Measurements from ENCODE around the gene PATJ. TPM values are rescaled to one million over a fixed set of nuclear protein-coding genes. Genes with fewer than 3 reads are reported as not detected.

PATJ gene
- polyA plus RNA-seq, 1 donor from 2014 or later: 7.8 TPM

GRCh38 chr1:62076286-62076685, 334.0 kb downstream of the PATJ start:
- Histone ChIP-seq H3K9me2 (ENCODE audit: insufficient read depth, low read length) (no peaks in the 10 kb centered on the region), H4K20me1 (ENCODE audit: insufficient read depth) (no peaks in the 10 kb centered on the region), H3K36me3 (ENCODE audit: insufficient read depth, low read length) (no peaks in the 10 kb centered on the region), H3K9me3 (ENCODE audit: low read length) (no peaks in the 10 kb centered on the region), H3K9ac (ENCODE audit: low read length) (no peak overlapping the region), H3K27ac (ENCODE audit: low read length) (no peak overlapping the region), H2AFZ (ENCODE audit: low read depth, low read length) (no peak overlapping the region), H3K79me2 (replicated peaks; ENCODE audit: insufficient read depth, low read length) (no peaks in the 10 kb centered on the region), H3K4me2 (ENCODE audit: low read length) (no peak overlapping the region), H3F3A (ENCODE audit: insufficient read depth, low read length, poor library complexity, severe bottlenecking) (no peaks in the 10 kb centered on the region), H3K27me3 (ENCODE audit: insufficient read depth, low read depth, low read length) (no peaks in the 10 kb centered on the region), H3K4me3 (ENCODE audit: low read length) (no peak overlapping the region)
- TF ChIP-seq POLR2AphosphoS5 (IDR thresholded peaks at IDR 0.05) (no peak), EP300 (conservative IDR thresholded peaks at IDR 0.05; ENCODE audit: poor library complexity, severe bottlenecking) (no peak), EZH2 (IDR thresholded peaks at IDR 0.05; ENCODE audit: borderline replicate concordance, insufficient read depth, low read length, poor library complexity, severe bottlenecking) (no peak), CTCF (IDR thresholded peaks at IDR 0.05; ENCODE audit: poor library complexity, severe bottlenecking) (no peak), MXI1 (conservative IDR thresholded peaks at IDR 0.05; ENCODE audit: poor library complexity, severe bottlenecking) (no peak), SMC3 (conservative IDR thresholded peaks at IDR 0.05; ENCODE audit: poor library complexity) (no peak), TAF1 (IDR thresholded peaks at IDR 0.05; ENCODE audit: low read depth) (no peak), RAD21 (conservative IDR thresholded peaks at IDR 0.05) (no peak)
- TF ChIP-seq, protein P1, sequence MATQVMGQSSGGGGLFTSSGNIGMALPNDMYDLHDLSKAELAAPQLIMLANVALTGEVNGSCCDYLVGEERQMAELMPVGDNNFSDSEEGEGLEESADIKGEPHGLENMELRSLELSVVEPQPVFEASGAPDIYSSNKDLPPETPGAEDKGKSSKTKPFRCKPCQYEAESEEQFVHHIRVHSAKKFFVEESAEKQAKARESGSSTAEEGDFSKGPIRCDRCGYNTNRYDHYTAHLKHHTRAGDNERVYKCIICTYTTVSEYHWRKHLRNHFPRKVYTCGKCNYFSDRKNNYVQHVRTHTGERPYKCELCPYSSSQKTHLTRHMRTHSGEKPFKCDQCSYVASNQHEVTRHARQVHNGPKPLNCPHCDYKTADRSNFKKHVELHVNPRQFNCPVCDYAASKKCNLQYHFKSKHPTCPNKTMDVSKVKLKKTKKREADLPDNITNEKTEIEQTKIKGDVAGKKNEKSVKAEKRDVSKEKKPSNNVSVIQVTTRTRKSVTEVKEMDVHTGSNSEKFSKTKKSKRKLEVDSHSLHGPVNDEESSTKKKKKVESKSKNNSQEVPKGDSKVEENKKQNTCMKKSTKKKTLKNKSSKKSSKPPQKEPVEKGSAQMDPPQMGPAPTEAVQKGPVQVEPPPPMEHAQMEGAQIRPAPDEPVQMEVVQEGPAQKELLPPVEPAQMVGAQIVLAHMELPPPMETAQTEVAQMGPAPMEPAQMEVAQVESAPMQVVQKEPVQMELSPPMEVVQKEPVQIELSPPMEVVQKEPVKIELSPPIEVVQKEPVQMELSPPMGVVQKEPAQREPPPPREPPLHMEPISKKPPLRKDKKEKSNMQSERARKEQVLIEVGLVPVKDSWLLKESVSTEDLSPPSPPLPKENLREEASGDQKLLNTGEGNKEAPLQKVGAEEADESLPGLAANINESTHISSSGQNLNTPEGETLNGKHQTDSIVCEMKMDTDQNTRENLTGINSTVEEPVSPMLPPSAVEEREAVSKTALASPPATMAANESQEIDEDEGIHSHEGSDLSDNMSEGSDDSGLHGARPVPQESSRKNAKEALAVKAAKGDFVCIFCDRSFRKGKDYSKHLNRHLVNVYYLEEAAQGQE (IDR thresholded peaks at IDR 0.05; ENCODE audit: borderline replicate concordance): no peak

DNA sequence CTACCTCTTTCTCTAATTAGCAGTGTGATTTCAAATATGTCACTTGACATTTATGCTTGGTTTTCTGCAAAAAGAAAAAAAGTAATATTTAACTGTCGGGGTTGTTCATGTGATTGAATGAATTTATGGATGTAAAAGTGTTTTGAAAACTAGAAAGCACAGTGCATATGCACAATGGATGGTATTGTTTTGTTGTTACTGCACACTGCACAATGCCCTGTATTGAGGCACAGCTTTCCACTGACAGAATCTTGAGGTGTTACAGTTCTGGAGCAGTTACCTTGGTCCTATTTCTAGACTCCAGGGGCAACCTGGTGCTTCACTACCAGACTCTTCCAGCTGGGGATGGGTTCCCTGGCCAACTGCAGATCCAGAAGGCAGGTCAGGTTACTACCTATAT, 335.5 kb downstream of the PATJ start:
- no peaks in the 10 kb centered on the region for H3K27me3 ChIP-seq (ENCODE audit: insufficient read depth, low read depth, low read length)
- H3K36me3 ChIP-seq (ENCODE audit: insufficient read depth, low read length): no peaks in the 10 kb centered on the region
- no peak overlapping the region for H3K4me3 ChIP-seq (ENCODE audit: low read length)
- no peak overlapping the region for H3K9ac ChIP-seq (ENCODE audit: low read length)
- no peaks in the 10 kb centered on the region for H3F3A ChIP-seq (ENCODE audit: insufficient read depth, low read length, poor library complexity, severe bottlenecking)
- H3K79me2 ChIP-seq (replicated peaks; ENCODE audit: insufficient read depth, low read length): no peaks in the 10 kb centered on the region
- TF ChIP-seq SMC3 (conservative IDR thresholded peaks at IDR 0.05; ENCODE audit: poor library complexity) (no peak), RAD21 (conservative IDR thresholded peaks at IDR 0.05) (no peak), EZH2 (IDR thresholded peaks at IDR 0.05; ENCODE audit: borderline replicate concordance, insufficient read depth, low read length, poor library complexity, severe bottlenecking) (no peak), POLR2AphosphoS5 (IDR thresholded peaks at IDR 0.05) (no peak), CTCF (IDR thresholded peaks at IDR 0.05; ENCODE audit: poor library complexity, severe bottlenecking) (no peak), TAF1 (IDR thresholded peaks at IDR 0.05; ENCODE audit: low read depth) (no peak), MXI1 (conservative IDR thresholded peaks at IDR 0.05; ENCODE audit: poor library complexity, severe bottlenecking) (no peak), EP300 (conservative IDR thresholded peaks at IDR 0.05; ENCODE audit: poor library complexity, severe bottlenecking) (no peak)
- TF ChIP-seq, protein P1 (IDR thresholded peaks at IDR 0.05; ENCODE audit: borderline replicate concordance): no peak
- no peaks in the 10 kb centered on the region for H4K20me1 ChIP-seq (ENCODE audit: insufficient read depth)
- H3K27ac ChIP-seq (ENCODE audit: low read length): no peak overlapping the region
- H3K9me2 ChIP-seq (ENCODE audit: insufficient read depth, low read length): no peaks in the 10 kb centered on the region
- no peak overlapping the region for H2AFZ ChIP-seq (ENCODE audit: low read depth, low read length)
- no peaks in the 10 kb centered on the region for H3K9me3 ChIP-seq (ENCODE audit: low read length)
- H3K4me2 ChIP-seq (ENCODE audit: low read length): no peak overlapping the region

Data from neural cell (in vitro differentiated cells).